Measurements from ENCODE around the gene CPAMD8. TPM values are rescaled to one million over a fixed set of nuclear protein-coding genes. Genes with fewer than 3 reads are reported as not detected.

CPAMD8 gene
- total RNA-seq, 1 experiment from 2014 or later = 0.20 TPM

GRCh38 chr19:17005000-17005399 is 21.6 kb downstream of the CPAMD8 start:
- H3K9me3 ChIP-seq (ENCODE audit: control insufficient read depth in 1 of 2, insufficient read depth in 1 of 2, low read depth in 1 of 2, low read length in 2 of 2) = no peaks in the 10 kb centered on the region
- no peak for DNase-seq (ENCODE audit: low read depth, low spot score)
- no TSS peak for BruUV-seq (replicated peaks)
- no peak for TF ChIP-seq POLR2AphosphoS5 (IDR thresholded peaks at IDR 0.05; ENCODE audit: low read depth, low read length)
- peak; percentile 31 for TF ChIP-seq RAD21 (IDR thresholded peaks at IDR 0.05; ENCODE audit: low read depth)
- TF ChIP-seq EZH2 (IDR thresholded peaks at IDR 0.05) = no peak
- peak in 1 of 3 experiments; percentile 28; a peak in 2 of 6 replicates for TF ChIP-seq CTCF (IDR thresholded peaks at IDR 0.05 in 2 of 3, conservative IDR thresholded peaks at IDR 0.05 in 1 of 3; ENCODE audit: borderline replicate concordance in 1 of 3, insufficient read depth in 1 of 3, low read depth in 2 of 3, low read length in 2 of 3)
- intact Hi-C loops (cut with micrococcal nuclease) = no loop called here
- no peak overlapping the region for H3K27ac ChIP-seq (ENCODE audit: low read depth, low read length)
- peak; percentile 60; the same call in 1 of the 2 replicates for ATAC-seq
- CTCF ChIA-PET = no interaction called here
- no peaks in the 10 kb centered on the region for H4K20me1 ChIP-seq (ENCODE audit: insufficient read depth)
- H3K79me2 ChIP-seq (ENCODE audit: insufficient read depth, low read length) = no peaks in the 10 kb centered on the region
- H3K4me3 ChIP-seq (replicated peaks in 1 of 2; ENCODE audit: low read depth in 1 of 2, low read length in 2 of 2) = no peak overlapping the region
- no peak overlapping the region for H3K9ac ChIP-seq (ENCODE audit: low read length)
- no peaks in the 10 kb centered on the region; the same call in 1 of the 2 replicates for H3K27me3 ChIP-seq (ENCODE audit: insufficient read depth, low read length)
- no peaks in the 10 kb centered on the region for H3K36me3 ChIP-seq (ENCODE audit: control insufficient read depth in 1 of 2, insufficient read depth in 2 of 2, low read length in 2 of 2)
- RAD21 ChIA-PET (ENCODE audit: low non-redundant PET in 1 of 2, low total read pairs in 2 of 2, uncharacterized antibody in 2 of 2, unreplicated experiment in 2 of 2) = no interaction called here
- POLR2A ChIA-PET = no interaction called here
- H3K4me2 ChIP-seq (ENCODE audit: low read length) = no peak overlapping the region
- no peaks in the 10 kb centered on the region for H3K4me1 ChIP-seq (ENCODE audit: control insufficient read depth in 1 of 2, insufficient read depth in 2 of 2, low read length in 2 of 2)
- H3K9me2 ChIP-seq (ENCODE audit: insufficient read depth) = no peaks in the 10 kb centered on the region
- H2AFZ ChIP-seq (ENCODE audit: low read depth, low read length, poor library complexity, severe bottlenecking) = no peak overlapping the region

- no peaks in the 10 kb centered on the region for H4K20me1 ChIP-seq (ENCODE audit: insufficient read depth)
- H3K27ac ChIP-seq (ENCODE audit: low read depth, low read length) = no peak overlapping the region
- ChIA-PET RAD21 (ENCODE audit: low non-redundant PET in 1 of 2, low total read pairs in 2 of 2, uncharacterized antibody in 2 of 2, unreplicated experiment in 2 of 2) (no interaction called here), CTCF (no interaction called here), POLR2A (no interaction called here)
- no peaks in the 10 kb centered on the region for H3K79me2 ChIP-seq (ENCODE audit: insufficient read depth, low read length)
- H3K36me3 ChIP-seq (ENCODE audit: control insufficient read depth in 1 of 2, insufficient read depth in 2 of 2, low read length in 2 of 2) = no peaks in the 10 kb centered on the region
- DNase-seq (ENCODE audit: low read depth, low spot score) = no peak
- H3K4me1 ChIP-seq (ENCODE audit: control insufficient read depth in 1 of 2, insufficient read depth in 2 of 2, low read length in 2 of 2) = no peaks in the 10 kb centered on the region
- H3K4me2 ChIP-seq (ENCODE audit: low read length) = no peak overlapping the region
- H3K27me3 ChIP-seq (ENCODE audit: insufficient read depth, low read length) = no peaks in the 10 kb centered on the region; the same call in 1 of the 2 replicates
- TF ChIP-seq RAD21 (IDR thresholded peaks at IDR 0.05; ENCODE audit: low read depth) = no peak
- TF ChIP-seq JUND (IDR thresholded peaks at IDR 0.05) = no peak
- TF ChIP-seq CTCF (IDR thresholded peaks at IDR 0.05 in 2 of 3, conservative IDR thresholded peaks at IDR 0.05 in 1 of 3; ENCODE audit: borderline replicate concordance in 1 of 3, insufficient read depth in 1 of 3, low read depth in 2 of 3, low read length in 2 of 3) = no peak
- TF ChIP-seq MAX (IDR thresholded peaks at IDR 0.05) = no peak
- no peak for TF ChIP-seq SP1 (IDR thresholded peaks at IDR 0.05; ENCODE audit: low read depth)
- TF ChIP-seq EZH2phosphoT487 (IDR thresholded peaks at IDR 0.05; ENCODE audit: borderline replicate concordance) = no peak
- no peak for TF ChIP-seq ELF1 (IDR thresholded peaks at IDR 0.05; ENCODE audit: borderline replicate concordance, low read depth)
- TF ChIP-seq ZNF274 (IDR thresholded peaks at IDR 0.05; ENCODE audit: low read depth, low read length) = no peak
- TF ChIP-seq CEBPB (IDR thresholded peaks at IDR 0.05; ENCODE audit: low read depth) = no peak
- H3K9me3 ChIP-seq (ENCODE audit: control insufficient read depth in 1 of 2, insufficient read depth in 1 of 2, low read depth in 1 of 2, low read length in 2 of 2) = no peaks in the 10 kb centered on the region
- no peak overlapping the region for H2AFZ ChIP-seq (ENCODE audit: low read depth, low read length, poor library complexity, severe bottlenecking)
- no peak overlapping the region for H3K9ac ChIP-seq (ENCODE audit: low read length)
- intact Hi-C loops (cut with micrococcal nuclease) = no loop called here
- no peaks in the 10 kb centered on the region for H3K9me2 ChIP-seq (ENCODE audit: insufficient read depth)
- H3K4me3 ChIP-seq (replicated peaks in 1 of 2; ENCODE audit: low read depth in 1 of 2, low read length in 2 of 2) = no peak overlapping the region
- no peak for ATAC-seq
- BruUV-seq (replicated peaks) = no TSS peak
Observed at GRCh38 chr19:17004386-17004785, 22.2 kb downstream of the CPAMD8 start.
